OCI-LY3 (cell line): ENCODE data around the gene PABPN1L.
"Not testable (repeated sequence)": the region's sequence is repeated elsewhere in the genome, so short reads cannot be mapped to it uniquely, and the experiment has no call there.

Source experiments
- H2AFZ ChIP-seq: fragments of 200-600, 300-600 bp; shearing (Covaris generic); 2 replicates; pipeline ENCODE4 v1.6.0; 2014; ENCODE audit warnings: antibody characterized with exemption, low read depth, low read length
- H3K27ac ChIP-seq: fragments of 200-600, 300-600 bp; sonication (generic); 2 replicates; pipeline ENCODE4 v1.5.1; 2014; ENCODE audit warnings: mild to moderate bottlenecking, low read length, moderate library complexity, mixed read lengths
- H3K27me3 ChIP-seq: fragments of 200-600, 300-600 bp; sonication (generic); 2 replicates; pipeline ENCODE4 v1.6.1; 2014; ENCODE audit warnings: low read depth, low read length, mixed read lengths
- H3K36me3 ChIP-seq: fragments of 200-600, 300-600 bp; sonication (generic); replicated peaks from 2 replicates; pipeline ENCODE3; 2014; ENCODE audit warnings: low read depth, low read length, mixed read lengths
- H3K4me1 ChIP-seq: fragments of 300-600, 200-600 bp; sonication (generic); 2 replicates; pipeline ENCODE4 v1.6.1; 2014; ENCODE audit warnings: low read length, mixed read lengths
- H3K4me2 ChIP-seq: fragments of 200-600, 300-600 bp; sonication (generic); 2 replicates; pipeline ENCODE4 v1.6.1; 2014; ENCODE audit warnings: low read length, mixed read lengths
- H3K4me3 ChIP-seq: fragments of 300-600, 200-600 bp; sonication (generic); 2 replicates; pipeline ENCODE4 v1.5.1; 2014; ENCODE audit warnings: antibody characterized with exemption, mild to moderate bottlenecking, low read length, moderate library complexity
- H3K79me2 ChIP-seq: fragments of 300-600, 200-600 bp; shearing (Covaris generic); 2 replicates; pipeline ENCODE4 v1.6.1; 2014; ENCODE audit warnings: mild to moderate bottlenecking, low read length, mixed read lengths
- H3K9ac ChIP-seq: fragments of 300-600, 200-600 bp; shearing (Covaris generic); 2 replicates; pipeline ENCODE4 v1.6.0; 2014; ENCODE audit warnings: mild to moderate bottlenecking, low read length, moderate library complexity
- H3K9me3 ChIP-seq: fragments of 200-600, 300-600 bp; shearing (Covaris generic); 2 replicates; pipeline ENCODE4 v1.6.1; 2014; ENCODE audit warnings: low read length, mixed read lengths; ENCODE audit not compliant: insufficient read depth
- H4K20me1 ChIP-seq: fragments of 200-600, 300-600 bp; sonication (generic); 2 replicates; pipeline ENCODE4 v1.6.1; 2016; ENCODE audit warnings: low read length, mixed read lengths; ENCODE audit not compliant: insufficient read depth
- CTCF ChIP-seq: fragments of 200-600, 300-600 bp; sonication (generic); IDR thresholded peaks from 2 replicates; pipeline ENCODE4 v1.5.1; 2014; ENCODE audit warnings: antibody characterized with exemption, low read length, low read depth
- EZH2phosphoT487 ChIP-seq: fragments of 200-600 bp; shearing (Covaris generic); IDR thresholded peaks from 2 replicates; pipeline ENCODE4 v1.6.1; 2018; ENCODE audit warnings: antibody characterized with exemption, mixed run types, low read depth

Gene PABPN1L

DNA sequence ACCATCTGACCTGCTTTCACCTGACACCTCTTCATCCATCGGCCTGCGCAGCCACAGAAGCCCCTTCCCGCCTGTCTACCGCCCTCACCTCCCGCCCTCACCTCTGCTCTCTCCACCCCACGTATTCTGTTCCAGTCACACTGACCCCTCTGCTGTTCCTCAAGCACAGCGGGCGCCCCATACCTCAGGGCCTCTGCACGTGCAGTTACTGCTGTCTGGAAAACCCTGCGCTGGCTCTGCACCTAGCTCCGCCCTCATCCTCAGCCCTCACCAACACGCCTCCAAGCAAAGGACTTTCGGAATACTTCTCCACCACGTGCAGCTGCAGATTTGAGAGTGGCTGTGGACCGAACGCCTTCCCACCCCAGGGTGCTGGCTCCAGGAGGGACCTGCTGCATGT, 24.6 kb upstream of the PABPN1L start:
- no peak overlapping the region for H3K9ac ChIP-seq
- peaks cover 19% of the 10 kb centered on the region for H3K36me3 ChIP-seq
- H3K4me2 ChIP-seq, result no peak overlapping the region
- H2AFZ ChIP-seq, result no peak overlapping the region
- H3K27me3 ChIP-seq, result no peaks in the 10 kb centered on the region
- H3K4me3 ChIP-seq, result no peak overlapping the region
- no peaks in the 10 kb centered on the region for H3K79me2 ChIP-seq
- no peaks in the 10 kb centered on the region for H3K4me1 ChIP-seq
- H3K9me3 ChIP-seq, result no peaks in the 10 kb centered on the region
- TF ChIP-seq CTCF, result no peak
- TF ChIP-seq EZH2phosphoT487, result no peak
- H3K27ac ChIP-seq, result no peak overlapping the region
- peaks cover 5% of the 10 kb centered on the region; the same call in 1 of the 2 replicates for H4K20me1 ChIP-seq

GRCh38 chr16:88889702-88890352, 23.4 kb upstream of the PABPN1L start:
- H3K36me3 ChIP-seq, result peaks cover 30% of the 10 kb centered on the region
- H3K4me1 ChIP-seq, result not testable (repeated sequence)

GRCh38 chr16:88888461-88889387, 22.3 kb upstream of the PABPN1L start:
- H3K27me3 ChIP-seq, result no peaks in the 10 kb centered on the region
- H3K9ac ChIP-seq, result no peak overlapping the region
- no peaks in the 10 kb centered on the region for H3K79me2 ChIP-seq
- H4K20me1 ChIP-seq, result no peaks in the 10 kb centered on the region; the same call in 1 of the 2 replicates
- no peak overlapping the region for H3K4me3 ChIP-seq
- H3K36me3 ChIP-seq, result peaks cover 39% of the 10 kb centered on the region
- H2AFZ ChIP-seq, result no peak overlapping the region
- no peaks in the 10 kb centered on the region for H3K9me3 ChIP-seq
- H3K4me2 ChIP-seq, result no peak overlapping the region
- H3K27ac ChIP-seq, result no peak overlapping the region
- no peaks in the 10 kb centered on the region for H3K4me1 ChIP-seq
- TF ChIP-seq CTCF (no peak), EZH2phosphoT487 (no peak)

More at GRCh38 chr16:88889702-88890352, 23.4 kb upstream of the PABPN1L start:
- not testable (repeated sequence) for H3K9ac ChIP-seq, H4K20me1 ChIP-seq, H3K27me3 ChIP-seq, H3K79me2 ChIP-seq, H3K4me3 ChIP-seq, H3K27ac ChIP-seq, H2AFZ ChIP-seq, H3K9me3 ChIP-seq, H3K4me2 ChIP-seq

- Histone ChIP-seq H3K9ac (no peak overlapping the region), H4K20me1 (no peaks in the 10 kb centered on the region; the same call in 1 of the 2 replicates), H3K9me3 (no peaks in the 10 kb centered on the region), H3K36me3 (peaks cover 46% of the 10 kb centered on the region), H3K79me2 (no peaks in the 10 kb centered on the region), H3K4me2 (no peak overlapping the region), H3K27me3 (no peaks in the 10 kb centered on the region), H3K4me1 (no peaks in the 10 kb centered on the region), H2AFZ (no peak overlapping the region), H3K4me3 (no peak overlapping the region), H3K27ac (no peak overlapping the region)
- TF ChIP-seq CTCF (no peak), EZH2phosphoT487 (no peak)
Observed at GRCh38 chr16:88888057-88888456, 21.6 kb upstream of the PABPN1L start.
